A673 (cell line): ENCODE results near the gene INSRR. TPM values are rescaled to one million over a fixed set of nuclear protein-coding genes. Genes with fewer than 3 reads are reported as not detected.

Experiments used
- BruUV-seq: library from RNA; stranded (reverse); fragments of 400-500 nt; replicated peaks from 2 replicates; lab custom pipeline; 2021; lab: Mats Ljungman, UMichigan
- CTCF ChIA-PET: fragments of 300-600 bp; sonication (Branson Sonifier 250); formaldehyde crosslinking; loops from one replicate; lab custom pipeline; 2022; ENCODE audit warnings: antibody characterized with exemption; lab: Charles Lee
- POLR2A ChIA-PET: fragments of 300-600 bp; sonication (Branson Sonifier 250); formaldehyde crosslinking; loops from one replicate; lab custom pipeline; 2022; ENCODE audit warnings: antibody characterized with exemption; ENCODE audit not compliant: low non-redundant PET; lab: Charles Lee
- DNase-seq: peaks from one replicate; pipeline ENCODE4 v3.0.0-alpha.2; 2015; ENCODE audit warnings: low spot score
- H3K27ac ChIP-seq: fragments of 200-600 bp; sonication (generic); 2 replicates; pipeline ENCODE4 v1.5.1; 2016; ENCODE audit warnings: mixed run types, low read depth, mild to moderate bottlenecking, mixed read lengths, antibody characterized with exemption, low read length; ENCODE audit not compliant: poor library complexity, severe bottlenecking
- H3K27me3 ChIP-seq: fragments of 200-600 bp; sonication (generic); replicated peaks from 2 replicates; pipeline ENCODE4 v1.6.1; 2017; ENCODE audit warnings: mixed run types, low read depth, mild to moderate bottlenecking, mixed read lengths, antibody characterized with exemption, low read length; ENCODE audit not compliant: insufficient read depth, poor library complexity
- H3K36me3 ChIP-seq: fragments of 200-600 bp; sonication (generic); 2 replicates; pipeline ENCODE4 v1.6.1; 2016; ENCODE audit warnings: mixed run types, mild to moderate bottlenecking, mixed read lengths, antibody characterized with exemption, low read length; ENCODE audit not compliant: insufficient read depth, poor library complexity, severe bottlenecking
- H3K4me1 ChIP-seq: fragments of 200-600 bp; sonication (generic); 2 replicates; pipeline ENCODE4 v1.6.1; 2017; ENCODE audit warnings: mixed run types, mild to moderate bottlenecking, mixed read lengths, antibody characterized with exemption, low read length; ENCODE audit not compliant: insufficient read depth, poor library complexity, severe bottlenecking
- H3K4me3 ChIP-seq: fragments of 200-600 bp; sonication (generic); 2 replicates; pipeline ENCODE4 v1.5.1; 2016; ENCODE audit warnings: low read depth, mixed run types, mild to moderate bottlenecking, mixed read lengths, low read length; ENCODE audit not compliant: poor library complexity, severe bottlenecking
- H3K9me3 ChIP-seq: fragments of 200-600 bp; sonication (generic); 2 replicates; pipeline ENCODE4 v1.6.1; 2016; ENCODE audit warnings: mixed run types, low read depth, mild to moderate bottlenecking, mixed read lengths, antibody characterized with exemption, low read length; ENCODE audit not compliant: poor library complexity, severe bottlenecking
- CTCF ChIP-seq: fragments of 300-800, 200-600 bp; sonication (generic); conservative IDR thresholded peaks from 2 replicates; pipeline ENCODE4 v1.5.1; 2017; ENCODE audit warnings: low read depth, mild to moderate bottlenecking, antibody characterized with exemption, low read length, moderate library complexity, mixed read lengths
- EZH2 ChIP-seq: fragments of 200-600 bp; sonication (generic); IDR thresholded peaks from 2 replicates; pipeline ENCODE4 v1.6.1; 2017; ENCODE audit warnings: borderline replicate concordance, low read depth, mild to moderate bottlenecking, mixed read lengths, antibody characterized with exemption, low read length; ENCODE audit not compliant: poor library complexity, severe bottlenecking
- intact Hi-C: fragments of 100-400 bp; cut with micrococcal nuclease; formaldehyde crosslinking; loops from one replicate; pipeline ENCODE4 v1.10.0; 2022; ENCODE audit not compliant: unreplicated experiment
- total RNA-seq: library from RNA; stranded (reverse); gene quantifications from 2 replicates; pipeline ENCODE4 v1.2.3, GENCODE V29; 2021

The INSRR gene
- total RNA-seq, 1 experiment from 2014 or later = 0.15 TPM

- Histone ChIP-seq H3K9me3 (no peaks in the 10 kb centered on the region), H3K27me3 (no peaks in the 10 kb centered on the region), H3K36me3 (no peaks in the 10 kb centered on the region), H3K27ac (no peak overlapping the region), H3K4me3 (no peak overlapping the region), H3K4me1 (no peaks in the 10 kb centered on the region)
- intact Hi-C loops = no loop called here
- BruUV-seq = no TSS peak
- POLR2A ChIA-PET = no interaction called here
- CTCF ChIA-PET = no interaction called here
- no peak for DNase-seq
- TF ChIP-seq CTCF = no peak
- no peak for TF ChIP-seq EZH2
Observed at GRCh38 chr1:156875341-156875615, 16.4 kb upstream of the INSRR start.

- CTCF ChIA-PET = interaction anchor here (0.6 kb wide), 2 partner anchors 74 to 444 kb away, joined by 3 to 4 read pairs; no protein-coding TSS in a partner anchor
- intact Hi-C loops = no loop called here
- Histone ChIP-seq H3K36me3 (no peaks in the 10 kb centered on the region), H3K4me1 (no peaks in the 10 kb centered on the region), H3K9me3 (no peaks in the 10 kb centered on the region), H3K27me3 (no peaks in the 10 kb centered on the region), H3K4me3 (no peak overlapping the region), H3K27ac (no peak overlapping the region)
- no peak for DNase-seq
- TF ChIP-seq CTCF (no peak), EZH2 (no peak)
- BruUV-seq = no TSS peak
- POLR2A ChIA-PET = no interaction called here
Observed at GRCh38 chr1:156874572-156875340, 15.8 kb upstream of the INSRR start.

GRCh38 chr1:156874142-156874541 is 15.2 kb upstream of the INSRR start:
- CTCF ChIA-PET = interaction anchor here (0.6 to 0.7 kb wide), 2 partner anchors 14 to 74 kb away, joined by 3 read pairs; no protein-coding TSS in a partner anchor
- TF ChIP-seq CTCF (no peak), EZH2 (no peak)
- POLR2A ChIA-PET = no interaction called here

More at GRCh38 chr1:156874142-156874541, 15.2 kb upstream of the INSRR start:
- intact Hi-C loops = no loop called here
- Histone ChIP-seq H3K4me3 (no peak overlapping the region), H3K4me1 (no peaks in the 10 kb centered on the region), H3K36me3 (no peaks in the 10 kb centered on the region), H3K27ac (no peak overlapping the region), H3K9me3 (no peaks in the 10 kb centered on the region), H3K27me3 (no peaks in the 10 kb centered on the region)
- no peak for DNase-seq
- no TSS peak for BruUV-seq
